Uterus (tissue), 4 donors: ENCODE data around the gene ACSM5. TPM values are rescaled to one million over a fixed set of nuclear protein-coding genes. Genes with fewer than 3 reads are reported as not detected.

ENCODE experiments used
- DNase-seq, 2 donors: peaks; one replicate each; pipeline ENCODE4 v3.0.0-alpha.2; 2019 to 2020
- H3K27ac ChIP-seq, 2 donors: fragments of 200-600 bp; sonication (generic); 1 replicate in 1 of 2; 2 replicates in 1 of 2; pipeline ENCODE4 v1.5.1; 2016 to 2018
- H3K27me3 ChIP-seq, 2 donors: fragments of 200-600 bp; sonication (generic); one replicate each; pipeline ENCODE4 v1.5.1; 2018 to 2019; ENCODE audit warnings: control low read depth in 1 of 2
- H3K36me3 ChIP-seq, 2 donors: fragments of 200-600 bp; sonication (generic); one replicate each; pipeline ENCODE4 v1.5.1; 2019; ENCODE audit warnings: control low read depth in 1 of 2
- H3K4me1 ChIP-seq, 2 donors: fragments of 200-600 bp; sonication (generic); one replicate each; pipeline ENCODE4 v1.5.1; 2018 to 2019; ENCODE audit warnings: control low read depth in 1 of 2
- H3K4me3 ChIP-seq, 2 donors: fragments of 200-600 bp; sonication (generic); 1 replicate in 1 of 2; 2 replicates in 1 of 2; pipeline ENCODE4 v1.5.1; 2018 to 2019; ENCODE audit warnings: mild to moderate bottlenecking in 1 of 2
- H3K9me3 ChIP-seq, 2 donors: fragments of 200-600 bp; sonication (generic); one replicate each; pipeline ENCODE4 v1.5.1; 2019; ENCODE audit warnings: control low read depth in 1 of 2
- CTCF ChIP-seq, 4 experiments: fragments of 200-600 bp in 2 of 4; fragments of 450-650 bp in 2 of 4; sonication (generic) in 2 of 4; IDR thresholded peaks; one replicate each; pipeline ENCODE4 v1.5.1; 2016 to 2019; ENCODE audit warnings: antibody characterized with exemption in 4 of 4, mild to moderate bottlenecking in 2 of 4, moderate library complexity in 1 of 4
- POLR2A ChIP-seq, 2 donors: fragments of 450-650 bp; IDR thresholded peaks; one replicate each; pipeline ENCODE4 v1.6.1; 2016; ENCODE audit warnings: antibody characterized with exemption in 2 of 2, mild to moderate bottlenecking in 1 of 2, moderate library complexity in 1 of 2
- intact Hi-C: fragments of 100-400 bp; cut with DNase I; formaldehyde crosslinking; loops from one replicate; pipeline ENCODE4 v1.15.1; 2023; ENCODE audit warnings: low total_unique reads
- total RNA-seq, 4 donors: library from RNA; depleted of rRNA in 3 of 4; stranded (reverse); fragments of >200 nt in 3 of 4; gene quantifications; one replicate each; pipeline versions ENCODE4 v1.1.0 to v1.2.4, GENCODE V29; 2014 to 2023
- donor health status: DM: yes; HTN: yes; CAD: no.

The ACSM5 gene
- total RNA-seq, 4 donors from 2014 or later = 0.51 to 2.0 TPM; not detected in 2

GRCh38 chr16:20484726-20485125 lies 75.4 kb downstream of the ACSM5 start:
- DNase-seq = no peak
- no peaks in the 10 kb centered on the region for H3K27me3 ChIP-seq

GRCh38 chr16:20485408-20485807 lies 76.1 kb downstream of the ACSM5 start:
- Histone ChIP-seq H3K4me1 (no peaks in the 10 kb centered on the region), H3K4me3 (no peak overlapping the region), H3K27ac (no peak overlapping the region), H3K36me3 (no peaks in the 10 kb centered on the region), H3K27me3 (no peaks in the 10 kb centered on the region), H3K9me3 (no peaks in the 10 kb centered on the region)
- intact Hi-C loops = no loop called here
- TF ChIP-seq POLR2A (IDR thresholded peaks at IDR 0.05) = no peak
- TF ChIP-seq CTCF (IDR thresholded peaks at IDR 0.05) = no peak
- DNase-seq = no peak

More at GRCh38 chr16:20484726-20485125, 75.4 kb downstream of the ACSM5 start:
- Histone ChIP-seq H3K27ac (no peak overlapping the region), H3K9me3 (no peaks in the 10 kb centered on the region), H3K4me3 (no peak overlapping the region), H3K36me3 (no peaks in the 10 kb centered on the region), H3K4me1 (no peaks in the 10 kb centered on the region)
- intact Hi-C loops = no loop called here
- no peak for TF ChIP-seq CTCF (IDR thresholded peaks at IDR 0.05)
- no peak for TF ChIP-seq POLR2A (IDR thresholded peaks at IDR 0.05)

Other genes starting within 250 kb of the ACSM5 start
- gene GP2, start 82.0 kb upstream of the ACSM5 start, total RNA-seq = not detected
- gene UMOD, start 56.8 kb upstream of the ACSM5 start, total RNA-seq = not detected
- not detected for gene PDILT, start 4.8 kb upstream of the ACSM5 start, total RNA-seq
- not detected for gene ACSM2A, start 42.0 kb downstream of the ACSM5 start, total RNA-seq
- 1 to 10 TPM in 1 of 4 donors, not detected in 3; 1.3 TPM for gene ACSM2B, start 166.8 kb downstream of the ACSM5 start, total RNA-seq